SU-DHL-6 (cell line): ENCODE measurements around the gene SUDS3.

Source experiments
- CTCF ChIP-seq: fragments of 200-600 bp; sonication (generic); IDR thresholded peaks from one replicate; pipeline ENCODE4 v1.5.1; 2017; ENCODE audit warnings: antibody characterized with exemption, mild to moderate bottlenecking, low read length, moderate library complexity; ENCODE audit not compliant: insufficient read depth, poor library complexity, severe bottlenecking
- EZH2phosphoT487 ChIP-seq: fragments of 200-600 bp; sonication (generic), shearing (Covaris generic); conservative IDR thresholded peaks from 2 replicates; pipeline ENCODE4 v1.6.1; 2018; ENCODE audit warnings: mild to moderate bottlenecking, antibody characterized with exemption, low read length, moderate library complexity, mixed read lengths

- TF ChIP-seq CTCF = no peak
- TF ChIP-seq EZH2phosphoT487 = no peak
Observed at GRCh38 chr12:118418385-118419057, 42.2 kb downstream of the SUDS3 start.
